HG02973 (cell line): ENCODE data around the gene DUSP7.

ENCODE experiments used
- ATAC-seq: cut with Tn5 transposase; IDR thresholded peaks from one replicate; pipeline ENCODE4 v1.9.1; 2021; ENCODE audit warnings: moderate library complexity; ENCODE audit not compliant: unreplicated experiment

DUSP7 gene

DNA sequence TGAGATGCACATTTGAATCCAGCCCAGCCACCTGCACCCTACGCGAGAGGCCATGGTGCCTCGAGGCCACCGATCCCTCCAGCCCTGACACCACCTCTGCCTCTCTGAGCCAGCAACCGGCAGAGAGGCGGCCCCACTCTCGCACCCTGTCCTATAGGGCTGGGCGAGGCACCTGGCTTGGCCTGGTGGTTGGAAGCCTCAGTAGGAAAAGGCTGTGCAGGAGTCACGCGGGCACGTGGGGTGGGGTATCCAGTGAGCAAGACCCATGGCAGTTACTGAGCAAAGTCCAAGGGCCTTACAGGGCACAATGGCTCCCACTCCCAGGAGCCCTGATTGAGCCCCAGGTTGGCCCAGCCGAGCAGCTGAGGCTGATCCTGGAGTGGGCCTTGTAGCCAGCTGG lies 12.4 kb upstream of the DUSP7 start:
- ATAC-seq, result no peak

DNA sequence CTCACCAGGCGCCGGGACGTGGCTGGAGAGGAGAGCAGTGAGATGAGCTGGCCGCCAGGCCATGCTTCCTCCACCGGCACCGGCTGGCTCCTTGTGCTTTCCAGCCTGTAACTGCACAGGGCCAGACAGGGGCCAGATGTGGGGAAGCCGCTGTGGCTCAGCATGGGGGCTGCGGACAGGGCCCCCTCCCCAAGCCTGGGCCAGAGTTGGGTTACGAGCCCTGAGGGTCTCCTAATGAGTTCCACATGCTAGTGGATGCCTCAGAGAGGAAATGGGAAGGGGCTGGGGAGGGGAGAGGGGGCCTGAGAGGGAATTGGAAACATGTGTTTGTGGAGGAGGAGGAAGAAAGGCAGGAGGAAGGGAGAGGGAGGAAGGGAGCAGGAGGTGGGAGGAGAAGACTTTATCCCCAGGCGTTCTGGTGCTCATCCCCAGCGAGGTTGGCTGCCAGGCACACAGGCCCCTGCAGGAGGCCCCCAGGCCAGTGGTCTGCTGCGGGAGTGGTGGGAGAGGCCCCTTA lies 11.7 kb upstream of the DUSP7 start:
- no peak for ATAC-seq

DNA sequence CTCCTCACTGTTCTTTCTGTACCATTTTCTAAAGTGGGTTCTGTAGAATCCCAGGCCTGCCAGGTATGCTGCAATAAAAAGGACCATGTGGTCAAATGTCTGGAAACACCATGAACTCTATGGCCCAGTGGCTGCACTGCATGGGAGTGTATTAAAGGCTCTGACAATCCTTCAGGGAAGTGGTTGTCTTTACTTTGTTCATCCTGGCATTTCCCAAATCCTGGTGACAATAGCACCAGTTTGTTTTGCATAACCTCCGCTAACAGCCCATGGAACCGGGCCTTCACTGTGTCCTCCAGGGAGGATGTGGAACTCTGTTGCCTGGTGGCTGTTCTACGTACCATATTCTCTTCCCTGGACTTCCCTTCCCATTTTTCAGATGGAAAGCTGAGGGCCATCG lies 11.2 kb upstream of the DUSP7 start:
- ATAC-seq, result no peak

DNA sequence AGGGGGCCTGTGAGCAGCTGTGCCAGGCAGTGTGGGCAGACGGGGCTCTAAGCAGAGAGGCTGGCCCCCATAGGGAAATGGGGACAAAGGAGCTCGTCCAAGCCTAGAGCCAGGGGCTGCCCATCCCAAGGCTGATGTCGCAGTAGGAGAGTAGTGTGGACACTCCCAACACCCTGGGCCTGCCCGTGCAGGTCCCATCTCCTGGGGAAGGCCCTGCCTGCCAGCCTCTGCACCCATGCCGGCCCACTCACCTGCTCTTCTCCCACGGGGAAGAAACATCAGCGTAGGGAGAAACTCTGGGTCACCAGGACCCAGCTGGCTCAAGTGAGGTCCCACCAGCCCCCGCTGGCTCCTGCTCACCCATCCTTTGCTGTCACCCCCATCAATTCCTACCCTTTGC lies 10.7 kb upstream of the DUSP7 start:
- ATAC-seq, result no peak

DNA sequence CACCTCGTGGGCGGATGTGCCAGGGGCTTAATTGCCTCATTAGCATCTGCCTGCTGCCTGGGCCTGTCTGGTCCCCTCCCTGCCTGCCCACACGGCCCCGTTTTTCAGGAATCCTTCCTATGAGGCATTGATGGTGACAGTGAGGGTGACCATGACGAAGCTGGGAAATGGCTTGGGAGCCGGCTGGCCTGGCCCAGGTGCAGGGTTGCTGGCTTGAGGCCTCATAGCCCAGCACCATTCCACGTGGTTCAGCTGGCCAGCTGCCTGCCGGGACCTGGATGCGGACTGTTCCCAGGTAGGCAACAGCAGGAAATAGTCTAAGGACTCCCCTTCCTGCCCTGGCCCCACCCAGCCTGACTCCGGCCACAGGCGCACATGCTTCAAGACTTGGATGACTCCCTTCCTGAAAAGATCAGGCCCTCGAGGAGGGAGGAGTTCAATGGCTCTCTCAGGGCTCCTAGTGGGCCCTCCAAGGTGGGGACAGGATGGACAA lies 8.9 kb upstream of the DUSP7 start:
- ATAC-seq, result no peak

DNA sequence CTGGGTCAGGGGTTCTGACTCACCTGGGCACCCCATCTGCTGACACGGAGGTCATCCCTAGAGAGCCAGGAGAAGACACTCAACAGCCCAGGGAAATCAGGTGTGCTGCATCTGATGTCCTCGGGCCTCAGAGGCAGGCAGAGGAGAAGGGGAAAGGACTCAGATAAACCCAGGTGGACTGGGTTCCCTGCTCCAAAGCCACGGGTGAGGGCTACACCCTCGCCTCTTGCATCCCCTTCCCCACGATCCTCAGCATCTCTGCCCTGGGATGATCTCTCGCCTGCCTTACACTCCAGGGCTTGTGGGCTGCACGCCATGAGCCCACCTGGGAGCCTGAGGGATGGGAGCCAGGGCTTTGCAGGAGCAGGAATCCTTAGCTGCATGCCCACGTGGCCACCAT lies 8.2 kb upstream of the DUSP7 start:
- no peak for ATAC-seq

DNA sequence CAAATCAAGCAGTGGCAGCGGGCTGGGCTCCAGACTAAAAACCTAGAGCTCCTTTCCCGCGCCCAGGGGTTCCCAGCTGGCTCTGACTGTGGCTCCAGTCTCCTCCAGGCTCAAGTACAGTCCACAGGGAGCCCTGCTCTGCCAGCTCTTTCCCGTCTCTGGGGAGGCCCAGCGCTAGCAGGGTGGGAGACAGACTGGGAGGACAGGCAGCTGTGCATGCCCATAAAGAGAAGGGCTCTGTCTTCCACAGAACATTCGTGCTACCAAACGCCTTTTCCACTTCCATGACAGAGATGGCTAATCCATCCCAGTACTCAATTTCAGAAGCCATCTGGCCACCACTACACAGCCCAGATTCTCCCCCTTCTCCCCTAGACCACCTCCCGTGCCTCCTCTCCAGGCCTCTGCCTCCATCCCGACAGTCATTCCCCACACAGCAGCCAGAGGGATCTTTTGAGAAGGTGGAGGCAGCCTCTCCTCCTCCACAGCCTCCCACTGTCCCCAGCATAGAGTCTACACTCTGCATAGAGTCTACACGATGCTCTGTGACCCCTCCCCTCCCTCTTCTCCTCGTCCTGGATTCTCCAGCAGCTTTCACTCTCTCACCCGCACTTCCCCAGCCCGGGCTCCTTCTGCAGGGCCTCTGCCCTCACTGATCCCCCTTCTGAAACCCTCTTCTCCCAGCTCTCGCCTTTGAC lies 6.8 kb upstream of the DUSP7 start:
- ATAC-seq, result no peak

DNA sequence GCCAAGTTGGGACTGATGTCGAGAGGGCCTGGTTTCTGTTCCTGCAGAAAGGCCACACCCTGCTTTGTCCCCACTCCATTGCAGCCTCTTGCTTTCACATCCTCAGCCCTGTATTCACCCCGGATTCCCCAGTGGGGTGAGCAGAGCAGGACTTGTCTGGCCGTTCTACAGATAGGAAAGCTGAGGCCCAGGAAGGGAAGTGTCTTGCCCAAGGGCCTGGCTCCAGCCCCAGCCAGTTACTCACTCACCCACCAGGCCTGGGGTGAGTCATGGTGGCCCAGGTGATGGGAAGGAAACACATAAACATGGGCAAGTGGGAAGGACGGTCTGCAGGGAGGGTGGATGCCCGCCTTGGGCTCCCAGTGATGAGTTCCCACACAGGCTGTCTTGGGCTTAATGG lies 6.1 kb upstream of the DUSP7 start:
- ATAC-seq, result no peak

DNA sequence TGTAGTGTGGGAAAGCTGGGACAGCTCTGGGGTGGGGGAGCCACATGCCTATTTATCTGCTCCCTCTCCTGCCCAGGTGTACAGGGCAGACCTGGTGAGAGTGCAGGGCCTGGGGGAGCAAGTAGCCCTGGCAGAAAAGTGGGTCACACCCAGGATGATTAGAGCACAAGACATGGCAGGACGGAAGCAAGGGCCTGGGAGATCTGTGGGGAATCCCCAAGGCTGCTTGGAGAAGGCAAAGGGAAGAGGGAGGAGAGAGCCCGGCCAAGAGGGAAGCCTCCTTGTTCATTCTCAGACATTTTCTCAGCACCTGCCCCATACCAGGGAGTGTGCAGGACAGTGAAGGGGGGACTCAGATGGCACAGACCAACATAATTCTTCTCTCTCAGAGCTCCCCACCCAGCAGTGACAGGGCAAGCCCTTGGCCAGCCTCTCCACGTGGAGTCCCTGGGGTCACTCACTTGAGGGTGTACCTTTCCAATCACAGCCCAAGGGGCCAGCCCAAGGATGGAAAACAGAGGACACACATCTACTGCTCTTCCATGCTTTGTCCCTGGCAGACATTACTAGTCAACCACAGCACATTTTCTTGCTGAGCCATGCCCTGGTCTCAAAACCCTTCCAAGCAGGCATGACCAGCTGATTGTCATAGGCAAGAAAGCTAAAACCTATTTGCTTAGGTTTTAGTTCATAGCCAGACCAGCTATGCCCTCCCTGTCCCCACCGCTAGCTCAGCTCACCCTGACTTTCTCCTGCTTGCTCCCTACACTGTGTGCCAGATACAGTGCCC lies 4.9 kb upstream of the DUSP7 start:
- ATAC-seq, result no peak

DNA sequence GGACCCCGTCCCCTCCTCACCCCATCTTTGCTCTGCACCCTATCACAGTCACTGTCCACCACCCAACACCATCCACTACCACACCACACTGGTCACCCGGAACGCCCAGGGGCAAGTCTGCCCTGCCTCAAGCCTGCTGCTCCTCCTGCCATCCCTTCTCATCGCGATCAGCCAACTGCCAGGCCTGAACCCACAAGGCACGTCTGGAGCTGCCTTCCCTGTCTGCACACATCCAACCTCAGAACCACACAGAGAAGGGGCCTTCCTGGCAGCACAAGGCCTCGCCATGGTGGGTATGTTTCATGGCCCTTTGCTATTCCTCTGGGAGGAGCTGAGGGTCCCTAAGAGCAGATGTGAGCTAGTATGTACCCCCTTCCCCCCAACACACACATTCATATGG lies 3.4 kb upstream of the DUSP7 start:
- no peak for ATAC-seq

DNA sequence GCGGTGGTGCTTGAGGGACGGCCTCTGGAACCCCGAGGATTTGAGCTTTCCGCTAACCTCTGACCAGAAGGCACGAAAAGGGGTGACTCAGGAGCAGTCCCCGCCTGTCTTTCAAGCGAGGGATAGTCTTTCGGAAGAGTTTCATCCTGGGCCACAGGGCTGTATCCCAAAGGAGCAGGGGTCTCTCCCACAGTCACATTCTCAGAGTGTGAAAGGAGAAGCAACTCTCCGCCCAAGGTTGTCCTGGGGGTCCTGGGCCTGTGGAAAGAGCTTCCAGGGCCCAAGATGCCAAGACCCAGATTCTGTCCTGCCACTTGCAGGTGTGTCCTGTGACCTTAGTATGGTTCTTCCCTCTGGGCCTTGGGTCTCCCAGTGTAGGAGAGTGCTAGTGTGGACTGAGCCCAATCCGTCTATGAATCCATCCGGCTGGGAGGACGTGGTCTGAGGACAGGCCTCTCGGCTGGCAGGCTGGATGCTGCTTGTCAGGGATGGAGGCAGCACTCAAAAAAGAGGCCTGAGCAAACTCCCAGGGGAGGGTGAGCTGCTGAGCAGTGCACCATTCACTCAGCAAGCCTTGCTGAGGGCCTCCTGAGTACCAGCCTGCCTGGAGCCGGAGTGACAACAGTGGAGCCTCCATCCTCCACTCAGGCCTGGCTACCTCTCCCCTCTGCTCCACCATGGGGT lies 1.6 kb upstream of the DUSP7 start:
- ATAC-seq, result no peak

DNA sequence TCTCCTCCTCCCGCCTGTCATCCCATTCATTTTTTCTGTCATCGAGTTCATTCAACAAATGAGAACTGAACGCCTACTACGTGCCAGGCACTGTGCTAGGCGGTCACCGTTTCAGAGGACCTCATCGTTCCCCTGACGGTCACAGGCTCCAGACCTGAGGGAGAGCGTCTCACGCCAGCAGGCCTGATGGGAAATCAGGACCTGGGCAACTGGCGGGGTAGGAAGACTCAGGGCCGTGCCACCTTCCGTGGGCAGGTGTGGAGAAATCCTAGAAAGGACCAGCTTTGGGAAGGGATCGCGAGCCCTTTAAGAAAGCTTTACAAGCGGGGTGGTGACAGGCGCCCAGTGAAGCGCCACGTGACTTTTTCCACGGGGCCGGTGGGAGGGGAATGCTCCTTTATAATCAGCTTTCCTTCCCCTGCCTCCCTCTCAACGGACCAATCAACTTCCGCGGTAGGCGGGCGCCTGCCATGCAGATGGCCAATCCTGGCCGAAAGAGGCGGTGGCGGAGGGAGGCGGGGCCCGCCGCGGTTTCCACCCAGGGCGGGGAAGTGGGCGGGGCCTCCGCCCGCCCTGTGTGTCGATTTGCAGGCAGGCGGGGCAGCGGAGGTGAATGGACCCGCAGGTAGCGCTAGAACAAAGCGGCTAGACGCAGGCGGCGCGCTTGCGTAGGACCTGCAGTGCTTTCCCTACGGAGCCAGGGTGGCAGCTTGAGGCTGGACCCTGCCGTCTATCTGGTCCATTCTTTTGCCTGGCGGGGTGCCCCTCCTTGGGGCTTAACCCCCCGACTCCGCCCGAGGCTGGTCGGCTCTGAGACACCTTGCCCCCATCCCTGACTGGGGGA lies 819 bp upstream of the DUSP7 start:
- ATAC-seq, result peak; percentile 75

DNA sequence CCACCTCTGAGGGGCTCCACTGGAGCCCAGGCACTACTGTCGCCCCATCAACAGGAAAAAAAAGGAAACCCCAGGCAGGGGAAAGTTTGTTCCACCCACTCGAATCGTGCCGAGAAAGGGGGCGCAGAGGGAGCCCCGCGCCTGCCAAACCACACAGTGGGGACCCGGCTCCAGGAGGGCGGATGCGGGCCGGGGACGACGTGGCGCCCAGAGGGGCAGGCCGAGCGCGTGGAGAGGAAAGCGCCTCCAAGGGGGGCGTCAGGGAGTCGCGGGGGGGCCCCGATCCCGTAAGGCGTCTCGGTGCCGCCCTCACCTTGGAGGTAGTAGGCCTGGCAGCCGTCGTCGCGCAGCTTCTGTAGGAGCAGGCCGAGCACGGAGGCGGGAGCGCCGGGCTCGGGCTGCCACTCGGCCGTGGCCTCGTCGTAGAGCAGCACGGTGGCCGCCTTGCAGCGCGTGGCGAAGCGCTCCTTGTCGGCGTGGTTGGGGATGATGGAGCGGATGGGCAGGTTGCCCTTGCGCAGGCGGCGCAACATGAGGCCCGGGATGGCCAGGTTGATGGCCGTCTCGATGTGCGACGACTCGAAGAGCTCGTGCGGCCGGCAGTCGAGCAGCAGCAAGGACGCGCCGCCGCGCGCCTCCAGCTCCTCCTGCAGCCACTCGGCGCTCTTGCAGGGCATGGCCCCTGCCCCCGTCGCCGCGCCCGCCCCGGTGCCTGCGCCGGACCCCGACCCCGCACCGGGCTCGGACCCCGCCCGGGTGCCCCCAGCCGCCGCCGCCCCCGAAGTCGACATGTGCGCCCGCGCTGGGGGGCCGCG lies 627 bp downstream of the DUSP7 start:
- no peak for ATAC-seq

DNA sequence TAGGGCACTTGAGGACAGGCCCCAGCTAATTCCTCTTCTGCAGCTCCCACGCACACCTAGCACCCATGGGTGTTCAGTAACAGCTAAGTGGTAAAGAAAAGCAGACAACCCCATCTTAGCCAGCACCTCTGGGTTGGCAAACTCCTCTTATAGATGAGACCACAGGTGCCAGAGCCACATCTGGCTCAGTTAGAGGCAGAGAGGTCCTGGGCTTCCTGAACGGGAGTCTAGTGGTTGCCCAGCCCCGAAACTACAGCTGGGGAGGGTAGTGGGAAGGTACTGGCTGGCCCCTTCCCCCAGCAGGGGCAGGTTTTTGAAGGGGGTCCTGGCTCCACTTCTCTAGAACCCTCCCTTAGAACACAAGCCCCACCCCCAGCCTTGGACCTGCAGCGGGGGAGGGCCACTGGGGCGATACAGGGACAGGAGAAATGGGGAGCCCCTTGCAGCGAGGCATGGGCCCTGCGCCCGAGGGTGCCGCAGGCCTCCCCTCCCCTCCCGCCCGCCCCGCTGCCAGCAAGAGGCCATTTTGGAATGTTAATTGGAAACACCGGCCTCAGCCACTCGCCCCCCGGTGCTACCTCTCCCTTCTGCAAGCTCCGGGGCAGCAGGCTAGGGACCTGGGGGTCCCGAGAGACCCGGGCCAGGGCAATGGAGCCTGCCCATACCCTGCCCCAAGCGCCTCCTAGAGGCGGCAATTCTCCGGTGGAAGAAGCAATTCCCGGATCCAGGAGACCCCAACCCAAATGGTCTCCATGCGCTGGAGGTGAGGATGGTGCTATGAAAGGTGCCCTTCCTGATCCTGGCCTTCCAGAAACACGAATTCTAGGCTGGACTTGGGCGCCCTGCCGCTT lies 1.5 kb downstream of the DUSP7 start:
- no peak for ATAC-seq

DNA sequence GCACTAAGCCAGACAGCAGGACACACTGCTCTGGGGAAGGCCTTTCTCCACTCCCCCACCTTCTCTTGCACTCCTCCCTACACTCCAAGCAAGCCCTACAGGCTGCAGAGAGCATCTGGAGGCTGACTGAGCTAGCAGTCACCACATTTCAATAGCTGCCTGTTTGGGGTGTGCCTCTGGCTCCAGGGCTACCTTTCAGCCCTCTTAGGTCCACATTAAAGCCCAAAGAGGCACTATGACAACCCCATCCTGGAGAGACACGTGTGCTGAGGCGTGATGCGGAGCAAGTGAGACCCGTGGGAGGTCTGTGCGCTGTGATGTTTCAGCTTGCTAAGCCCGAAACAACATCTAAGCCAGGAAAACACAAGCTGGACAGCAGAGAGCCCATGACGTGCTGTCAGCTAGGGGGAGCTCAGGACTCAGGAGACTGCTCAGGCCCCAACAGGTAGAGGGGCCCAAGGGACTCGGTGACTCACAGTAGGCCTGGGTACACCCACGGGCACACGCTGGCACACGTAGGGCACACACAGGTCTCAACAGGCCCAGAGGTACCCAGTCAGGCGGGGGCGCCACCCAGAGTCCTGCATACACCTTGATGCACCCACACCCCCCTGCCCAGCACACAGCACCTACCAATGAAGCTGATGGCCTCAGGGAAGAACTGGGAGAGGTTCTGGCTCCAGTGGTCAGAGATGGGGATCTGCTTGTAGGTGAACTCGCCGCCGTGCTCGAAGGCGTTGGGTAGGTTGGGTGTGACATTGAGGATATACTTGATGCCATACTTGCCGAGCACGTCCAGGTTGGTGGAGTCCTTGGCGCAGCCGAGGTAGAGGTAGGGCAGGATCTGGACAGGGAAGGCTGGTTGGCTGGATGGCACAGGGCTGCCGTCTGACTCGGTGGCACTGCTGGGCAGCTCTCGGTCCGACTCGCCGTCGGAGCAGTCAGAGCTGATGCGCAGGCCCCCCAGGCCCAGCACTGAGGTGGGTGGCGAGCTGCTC lies 2.8 kb downstream of the DUSP7 start:
- ATAC-seq, result no peak

DNA sequence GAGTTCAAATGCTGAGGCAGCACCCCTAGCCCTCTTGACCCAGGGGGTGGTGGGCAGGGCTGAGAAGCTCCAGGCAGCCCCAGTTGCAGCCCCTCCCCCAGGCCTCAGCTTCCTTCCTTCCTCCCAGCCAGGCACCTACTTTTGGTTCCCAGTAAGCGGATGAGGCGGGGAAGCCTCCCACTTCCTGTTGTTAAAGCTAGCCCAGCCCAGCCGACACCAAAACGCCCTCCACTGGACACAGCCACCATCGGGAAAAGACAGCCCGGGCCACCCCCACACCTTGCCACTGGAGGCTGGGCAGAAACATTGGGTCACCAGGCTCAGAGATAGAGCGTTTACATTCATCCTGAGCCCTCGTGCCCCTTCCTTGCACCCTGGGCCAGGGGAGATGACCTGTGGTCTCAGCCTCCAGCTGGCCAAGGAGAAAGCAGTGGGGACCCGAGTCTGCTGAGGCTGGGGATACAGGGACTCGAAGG lies 3.5 kb downstream of the DUSP7 start:
- no peak for ATAC-seq

DNA sequence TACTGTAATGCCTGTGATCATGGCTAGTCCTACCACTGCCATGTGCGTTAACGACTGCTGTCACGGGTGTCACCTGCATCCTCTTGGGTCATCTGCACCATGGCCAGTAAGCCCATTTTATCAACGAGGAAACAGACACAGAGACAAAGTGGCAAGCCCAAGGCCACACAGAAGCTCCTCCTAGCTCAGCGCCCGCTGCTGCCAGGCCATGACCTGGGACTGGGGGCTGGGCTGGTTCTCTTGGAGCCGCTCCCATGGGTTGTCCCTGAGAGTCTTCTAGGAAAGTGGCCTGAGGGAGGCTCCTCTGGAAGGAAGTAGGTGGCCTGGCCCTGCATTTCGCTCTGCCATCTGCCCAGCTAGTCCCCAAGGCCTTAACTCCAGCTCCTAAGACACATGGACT lies 4.9 kb downstream of the DUSP7 start:
- ATAC-seq, result no peak

DNA sequence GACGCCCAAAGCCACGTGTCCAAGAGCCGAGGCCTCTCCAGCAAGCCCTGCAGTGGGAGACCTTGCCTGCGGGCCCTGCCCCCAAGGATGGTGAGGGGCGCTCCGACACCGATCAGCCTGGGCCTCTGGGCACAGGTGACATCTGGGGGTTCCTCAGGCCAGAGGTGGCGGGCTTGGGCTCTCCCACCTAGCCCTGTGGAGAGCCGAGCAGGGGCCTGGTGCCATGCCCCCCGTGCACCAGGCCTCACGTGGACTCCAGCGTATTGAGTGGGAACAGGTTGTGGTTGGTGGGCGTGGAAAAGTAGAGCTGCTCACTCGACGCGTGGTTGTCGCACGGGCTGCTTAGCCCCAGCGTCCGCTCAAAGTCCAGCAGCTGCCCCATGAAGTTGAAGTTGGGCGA lies 5.8 kb downstream of the DUSP7 start:
- no peak for ATAC-seq
